Retinal pigment epithelial cell (primary cell): ENCODE data around the gene TOM1L2.
"Not testable (repeated sequence)": the region's sequence is repeated elsewhere in the genome, so short reads cannot be mapped to it uniquely, and the experiment has no call there.

ENCODE experiments used
- DNase-seq: peaks from one replicate; pipeline ENCODE4 v3.0.0-alpha.2; 2010; ENCODE audit warnings: low read depth
- H3K4me3 ChIP-seq: 2 replicates; pipeline ENCODE4 v1.5.1; 2011; ENCODE audit warnings: mild to moderate bottlenecking, low read length, control low read depth, moderate library complexity
- TF ChIP-seq, protein P1 (sequence below): conservative IDR thresholded peaks from 2 replicates; pipeline ENCODE4 v1.5.1; 2011; ENCODE audit warnings: low read depth, low read length, control low read depth, inconsistent platforms

TOM1L2 gene

GRCh38 chr17:17811381-17812210, 160.6 kb downstream of the TOM1L2 start:
- no peak overlapping the region for H3K4me3 ChIP-seq
- TF ChIP-seq, protein P1, sequence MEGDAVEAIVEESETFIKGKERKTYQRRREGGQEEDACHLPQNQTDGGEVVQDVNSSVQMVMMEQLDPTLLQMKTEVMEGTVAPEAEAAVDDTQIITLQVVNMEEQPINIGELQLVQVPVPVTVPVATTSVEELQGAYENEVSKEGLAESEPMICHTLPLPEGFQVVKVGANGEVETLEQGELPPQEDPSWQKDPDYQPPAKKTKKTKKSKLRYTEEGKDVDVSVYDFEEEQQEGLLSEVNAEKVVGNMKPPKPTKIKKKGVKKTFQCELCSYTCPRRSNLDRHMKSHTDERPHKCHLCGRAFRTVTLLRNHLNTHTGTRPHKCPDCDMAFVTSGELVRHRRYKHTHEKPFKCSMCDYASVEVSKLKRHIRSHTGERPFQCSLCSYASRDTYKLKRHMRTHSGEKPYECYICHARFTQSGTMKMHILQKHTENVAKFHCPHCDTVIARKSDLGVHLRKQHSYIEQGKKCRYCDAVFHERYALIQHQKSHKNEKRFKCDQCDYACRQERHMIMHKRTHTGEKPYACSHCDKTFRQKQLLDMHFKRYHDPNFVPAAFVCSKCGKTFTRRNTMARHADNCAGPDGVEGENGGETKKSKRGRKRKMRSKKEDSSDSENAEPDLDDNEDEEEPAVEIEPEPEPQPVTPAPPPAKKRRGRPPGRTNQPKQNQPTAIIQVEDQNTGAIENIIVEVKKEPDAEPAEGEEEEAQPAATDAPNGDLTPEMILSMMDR, result no peak
- DNase-seq, result no peak

- H3K4me3 ChIP-seq, result no peak overlapping the region
- DNase-seq, result no peak
- TF ChIP-seq, protein P1, result no peak
These were observed 161.3 kb downstream of the TOM1L2 start for GRCh38 chr17:17810895-17811248.

- no peak overlapping the region for H3K4me3 ChIP-seq
- TF ChIP-seq, protein P1, result no peak
- DNase-seq, result no peak
These were observed 161.9 kb downstream of the TOM1L2 start for GRCh38 chr17:17810084-17810894.

DNA sequence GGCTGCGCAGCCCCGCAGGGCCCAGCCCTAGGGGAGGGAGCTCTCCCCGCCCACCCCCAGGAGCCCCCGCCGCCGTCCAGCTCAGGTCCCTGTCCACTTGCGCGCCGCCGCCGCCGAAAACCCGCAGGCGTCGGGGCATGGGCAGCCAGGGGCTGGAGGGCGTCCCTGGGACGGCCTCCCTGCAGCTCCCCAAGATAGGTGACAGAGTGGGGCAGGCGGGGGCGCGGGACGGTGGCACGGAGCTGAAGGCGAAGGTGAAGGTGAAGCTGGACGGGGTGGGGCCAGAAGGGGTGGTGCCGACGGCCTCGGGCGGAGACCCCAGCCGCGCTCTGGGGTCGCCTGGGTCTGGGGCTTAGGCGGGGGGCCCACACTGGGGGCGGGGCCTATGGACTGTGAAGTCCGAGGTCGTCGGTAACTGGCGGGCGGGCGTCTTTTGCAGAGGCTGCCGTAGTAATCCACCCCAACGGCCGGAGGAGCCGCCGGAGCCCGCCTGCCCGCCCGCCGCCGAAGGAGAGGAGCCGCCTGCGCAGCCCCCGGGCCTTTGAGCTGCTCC, 162.6 kb downstream of the TOM1L2 start:
- no peak overlapping the region for H3K4me3 ChIP-seq
- TF ChIP-seq, protein P1, result no peak
- no peak for DNase-seq

GRCh38 chr17:17808706-17809432, 163.3 kb downstream of the TOM1L2 start:
- no peak for DNase-seq
- no peak overlapping the region for H3K4me3 ChIP-seq
- TF ChIP-seq, protein P1, result no peak

DNA sequence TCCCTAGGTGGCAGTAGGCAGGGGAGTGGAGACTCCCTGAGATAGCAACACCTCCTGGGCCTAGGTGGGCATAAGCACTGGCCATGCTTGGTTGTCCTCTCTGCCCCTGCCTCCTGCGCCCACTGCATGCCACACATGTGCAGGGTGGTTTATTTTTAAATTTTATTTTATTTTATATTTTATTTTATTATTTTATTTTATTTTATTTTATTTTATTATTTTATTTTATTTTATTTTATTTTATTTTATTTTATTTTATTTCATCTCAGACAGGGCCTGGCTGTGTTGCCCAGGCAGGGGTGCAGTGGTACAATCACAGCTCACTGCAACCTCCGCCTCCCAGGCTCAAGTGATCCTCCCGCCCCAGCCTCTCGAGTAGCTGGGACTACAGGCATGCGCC, 164.0 kb downstream of the TOM1L2 start:
- DNase-seq, H3K4me3 ChIP-seq: not testable (repeated sequence)

- H3K4me3 ChIP-seq, result no peak overlapping the region
- DNase-seq, result no peak
- TF ChIP-seq, protein P1, result no peak
These were observed 164.8 kb downstream of the TOM1L2 start for GRCh38 chr17:17807440-17807839.
